ENCODE results near the gene MIGA2.

DNA sequence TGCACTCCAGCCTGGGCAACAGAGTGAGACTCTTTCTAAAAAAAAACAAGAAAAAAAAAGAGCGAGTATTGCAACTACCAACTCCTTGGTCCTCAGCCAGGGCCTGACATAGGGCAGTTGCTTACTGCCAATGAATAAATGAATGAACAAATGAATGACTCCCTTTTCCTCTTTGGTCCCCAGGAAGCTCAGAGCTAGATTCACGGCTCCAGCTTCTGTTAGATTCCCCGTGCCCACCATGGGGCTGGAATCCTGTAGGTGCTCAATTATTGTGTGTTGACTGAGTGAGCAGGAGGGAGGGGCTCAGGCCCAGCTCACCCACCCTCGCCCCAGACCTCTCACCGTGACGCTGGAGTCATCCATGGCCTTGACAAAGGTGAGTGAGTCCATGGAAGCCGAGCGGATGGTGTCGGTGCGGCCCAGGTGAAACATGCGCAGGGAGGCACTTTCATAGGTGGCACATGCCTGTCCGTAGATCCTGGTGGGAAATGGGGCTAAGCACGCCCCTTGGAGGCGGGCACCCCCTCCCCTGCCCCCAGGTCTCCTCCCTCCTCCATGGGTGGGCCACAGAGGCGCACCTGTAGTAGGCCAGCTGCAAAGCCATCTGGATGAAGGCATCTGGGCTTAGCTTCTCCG, 61.4 kb downstream of the MIGA2 start:
- TF ChIP-seq EZH2 (IDR thresholded peaks at IDR 0.05) (no peak), POLR2AphosphoS5 (IDR thresholded peaks at IDR 0.05; ENCODE audit: borderline replicate concordance, low read depth, low read length) (no peak), FOXP2 (optimal IDR thresholded peaks at IDR 0.05; ENCODE audit: control extremely low read depth, extremely low read length, insufficient read depth) (no peak)

All from SK-N-MC (cell line).